NB4 (cell line): Measurements from ENCODE around the gene SP7.

Experiments
- DNase-seq: peaks from one replicate; pipeline ENCODE4 v3.0.0; 2010; ENCODE audit warnings: low read depth
- H3K4me3 ChIP-seq: one replicate; pipeline ENCODE4 v1.5.1; 2011; ENCODE audit warnings: mild to moderate bottlenecking, low read depth, low read length, moderate library complexity
- CTCF ChIP-seq: IDR thresholded peaks from one replicate; pipeline ENCODE4 v1.5.1; 2012; ENCODE audit warnings: low read depth, low read length
- MAX ChIP-seq: IDR thresholded peaks from 2 replicates; pipeline ENCODE4 v1.6.1; 2011; ENCODE audit warnings: low read depth, low read length
- MYC ChIP-seq: IDR thresholded peaks from 2 replicates; pipeline ENCODE4 v1.6.1; 2011; ENCODE audit warnings: low read depth, low read length
- POLR2A ChIP-seq: IDR thresholded peaks from 2 replicates; pipeline ENCODE4 v1.6.1; 2011; ENCODE audit warnings: mild to moderate bottlenecking; ENCODE audit not compliant: insufficient read length; ENCODE audit errors: extremely low read depth

Gene SP7

GRCh38 chr12:53346491-53346890 lies 10.3 kb upstream of the SP7 start:
- TF ChIP-seq POLR2A, result no peak
- TF ChIP-seq CTCF, result no peak
- peak; percentile 63 for DNase-seq
- H3K4me3 ChIP-seq, result no peak overlapping the region

- no peak for DNase-seq
- H3K4me3 ChIP-seq, result no peak overlapping the region
- TF ChIP-seq POLR2A (no peak), CTCF (no peak), MYC (no peak), MAX (no peak)
Measured at GRCh38 chr12:53345486-53346188, 9.5 kb upstream of the SP7 start.

- DNase-seq, result peak; percentile 83
- H3K4me3 ChIP-seq, result peak overlapping the region; percentile 56
- TF ChIP-seq POLR2A, result no peak
- TF ChIP-seq CTCF, result peak; percentile 61
- no peak for TF ChIP-seq MAX
- TF ChIP-seq MYC, result no peak
Measured at GRCh38 chr12:53344824-53345485, 8.8 kb upstream of the SP7 start.

GRCh38 chr12:53344487-53344823 lies 8.3 kb upstream of the SP7 start:
- TF ChIP-seq MYC (no peak), MAX (no peak), CTCF (no peak), POLR2A (no peak)
- H3K4me3 ChIP-seq, result peak overlapping the region; percentile 30
- DNase-seq, result no peak

- TF ChIP-seq MAX, result no peak
- H3K4me3 ChIP-seq, result no peak overlapping the region
- no peak for DNase-seq
Measured at GRCh38 chr12:53343969-53344368, 7.8 kb upstream of the SP7 start.

GRCh38 chr12:53343449-53343848 lies 7.3 kb upstream of the SP7 start:
- DNase-seq, result no peak
- TF ChIP-seq MYC (no peak), CTCF (no peak), POLR2A (no peak), MAX (no peak)
- no peak overlapping the region for H3K4me3 ChIP-seq
